Psoas muscle (tissue), 8 donors: Measurements from ENCODE around the gene ULK4. TPM values are rescaled to one million over a fixed set of nuclear protein-coding genes. Genes with fewer than 3 reads are reported as not detected.

Experiments used
- ATAC-seq, 4 donors: fragments of 200-7000 bp; cut with Tn5 transposase; one replicate each; pipeline ENCODE4 v1.9.1; 2020; ENCODE audit warnings: moderate library complexity in 3 of 4, mild to moderate bottlenecking in 2 of 4
- DNase-seq, 2 donors: peaks; one replicate each; pipeline ENCODE4 v3.0.0-alpha.2; 2020
- H3K27ac ChIP-seq: fragments of 200-600 bp; one replicate; pipeline ENCODE4 v1.8.0; 2022
- H3K27me3 ChIP-seq, 3 donors: fragments of 200-600 bp in 1 of 3; one replicate each; pipeline versions ENCODE4 v1.6.1 to v1.8.0; 2013 to 2022; ENCODE audit warnings: low read length in 2 of 3, mild to moderate bottlenecking in 2 of 3, moderate library complexity in 1 of 3; ENCODE audit not compliant: insufficient read depth in 3 of 3
- H3K36me3 ChIP-seq, 2 donors: fragments of 200-600 bp in 1 of 2; one replicate each; pipeline versions ENCODE4 v1.6.1 to v1.8.0; 2013 to 2022; ENCODE audit warnings: low read depth in 1 of 2, mild to moderate bottlenecking in 1 of 2, moderate library complexity in 1 of 2; ENCODE audit not compliant: insufficient read depth in 1 of 2
- H3K4me1 ChIP-seq: fragments of 200-600 bp; one replicate; pipeline ENCODE4 v1.8.0; 2022
- H3K4me3 ChIP-seq: fragments of 200-600 bp; one replicate; pipeline ENCODE4 v1.8.0; 2022; ENCODE audit warnings: mild to moderate bottlenecking
- H3K9me3 ChIP-seq: fragments of 200-600 bp; one replicate; pipeline ENCODE4 v1.8.0; 2022
- WGBS, 3 donors: extraction: QIAGEN DNeasy Blood & Tissue Kit; methylation state at CpG; one replicate each; pipeline versions ENCODE4 v1.1.6 to v1.1.7; 2013; 5-methylcytosine and 5-hydroxymethylcytosine counted together
- intact Hi-C, 2 donors: fragments of 100-400 bp; cut with DNase I; formaldehyde crosslinking; loops; one replicate each; pipeline versions ENCODE4 v1.11.0 to v1.14.2; 2022
- polyA plus RNA-seq, 3 donors: library from polyadenylated mRNA; stranded (reverse); fragments of 200-250 nt; gene quantifications; one replicate each; pipeline ENCODE4 v1.2.3, GENCODE V29; 2013
- total RNA-seq, 4 donors: library from RNA; stranded (reverse); fragmentation: NEBNext Ultra II Directional in 2 of 4; extraction: Animal tissue kit (Norgen Biotek cat#: 25700) in 2 of 4; gene quantifications; one replicate each; pipeline versions ENCODE4 v1.2.1 to v1.2.4, GENCODE V29; 2021 to 2023
- TF ChIP-seq, protein P1 (sequence below): fragments of 200-600 bp; IDR thresholded peaks from one replicate; pipeline ENCODE4 v1.8.0; 2022; ENCODE audit warnings: antibody characterized with exemption
- donor health status: healthy with polysubstance abuse.
- donor health status: DM: no; HTN: no; CAD: no; lungs with moderate emphysema.
- donor health status: Bipolar disorder and iron deficiency.
- donor health status: healthy.
- donor health status: DM: yes; HTN: yes; CAD: no.
- donor health status: DM: no; HTN: no; CAD: no.
- donor health status: DM: no; HTN: no; CAD: no.
- donor health status: DM: yes; HTN: yes; CAD: no.

The ULK4 gene
- total and polyA plus RNA-seq, 7 donors: 0.61 to 3.2 (median 1.0) TPM

DNA sequence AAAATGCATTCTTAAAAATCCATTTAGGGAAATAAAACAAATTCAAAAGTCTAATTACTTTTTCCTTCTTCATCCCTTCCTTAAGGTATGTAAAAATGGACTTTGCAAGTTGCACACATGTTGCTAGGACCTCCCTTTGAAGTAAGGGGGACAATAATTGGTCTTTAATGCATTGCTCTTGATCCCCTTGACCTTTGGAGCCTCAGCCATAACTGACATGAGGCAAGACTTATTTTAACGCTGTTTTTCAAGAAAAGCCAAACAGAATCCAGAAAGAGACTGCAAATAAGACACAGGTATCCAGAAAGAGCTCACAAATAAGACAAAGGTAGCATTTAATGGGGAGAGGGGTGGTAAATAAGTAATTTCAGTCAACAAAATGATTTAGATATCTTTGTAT lies 301.4 kb downstream of the ULK4 start:
- Histone ChIP-seq H3K9me3 (peaks cover 4% of the 10 kb centered on the region), H3K36me3 (no peaks in the 10 kb centered on the region), H3K27me3 (no peaks in the 10 kb centered on the region), H3K4me1 (no peaks in the 10 kb centered on the region), H3K27ac (no peak overlapping the region), H3K4me3 (no peak overlapping the region)
- TF ChIP-seq, protein P1, sequence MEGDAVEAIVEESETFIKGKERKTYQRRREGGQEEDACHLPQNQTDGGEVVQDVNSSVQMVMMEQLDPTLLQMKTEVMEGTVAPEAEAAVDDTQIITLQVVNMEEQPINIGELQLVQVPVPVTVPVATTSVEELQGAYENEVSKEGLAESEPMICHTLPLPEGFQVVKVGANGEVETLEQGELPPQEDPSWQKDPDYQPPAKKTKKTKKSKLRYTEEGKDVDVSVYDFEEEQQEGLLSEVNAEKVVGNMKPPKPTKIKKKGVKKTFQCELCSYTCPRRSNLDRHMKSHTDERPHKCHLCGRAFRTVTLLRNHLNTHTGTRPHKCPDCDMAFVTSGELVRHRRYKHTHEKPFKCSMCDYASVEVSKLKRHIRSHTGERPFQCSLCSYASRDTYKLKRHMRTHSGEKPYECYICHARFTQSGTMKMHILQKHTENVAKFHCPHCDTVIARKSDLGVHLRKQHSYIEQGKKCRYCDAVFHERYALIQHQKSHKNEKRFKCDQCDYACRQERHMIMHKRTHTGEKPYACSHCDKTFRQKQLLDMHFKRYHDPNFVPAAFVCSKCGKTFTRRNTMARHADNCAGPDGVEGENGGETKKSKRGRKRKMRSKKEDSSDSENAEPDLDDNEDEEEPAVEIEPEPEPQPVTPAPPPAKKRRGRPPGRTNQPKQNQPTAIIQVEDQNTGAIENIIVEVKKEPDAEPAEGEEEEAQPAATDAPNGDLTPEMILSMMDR: no peak
- ATAC-seq (no peak), DNase-seq (no peak)
- 30 to 37% (median 31%) methylated on average over 1 of the region's 1 CpG for WGBS, 3 donors
- intact Hi-C loops: no loop called here

DNA sequence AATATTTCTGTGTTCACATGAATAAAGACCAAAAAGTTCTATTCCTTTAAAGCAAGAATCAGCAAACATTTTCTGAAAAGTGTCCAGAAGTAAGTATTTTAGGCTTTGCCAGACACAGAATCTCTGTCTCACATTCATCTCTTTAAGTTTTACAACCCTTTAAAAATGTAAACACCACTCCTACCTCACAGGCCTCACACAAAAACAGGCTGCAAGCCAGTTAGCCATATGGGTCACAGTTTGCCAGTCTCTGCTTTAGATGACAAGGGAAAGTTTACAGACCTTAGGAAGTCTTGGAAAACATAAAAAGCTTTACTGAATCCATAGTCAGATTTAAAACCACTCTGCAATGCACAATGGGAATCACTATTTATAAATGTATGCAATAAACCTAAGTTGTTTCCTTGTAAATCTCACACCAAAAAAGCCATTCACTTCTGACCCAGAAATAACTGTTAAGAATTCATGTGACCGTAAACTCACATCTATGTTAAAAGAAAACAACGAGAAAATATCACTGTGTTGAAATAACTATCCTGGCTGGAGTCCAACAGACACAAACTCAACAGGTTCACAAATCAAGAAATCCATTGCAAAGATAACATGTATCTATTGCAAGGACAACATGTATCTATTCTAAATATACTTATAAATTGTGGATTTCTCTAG lies 308.2 kb downstream of the ULK4 start:
- no peak overlapping the region for H3K27ac ChIP-seq
- H3K36me3 ChIP-seq: no peaks in the 10 kb centered on the region
- 51 to 57% (median 55%) methylated on average over 2 of the region's 2 CpGs for WGBS, 3 donors
- ATAC-seq (no peak), DNase-seq (no peak)
- no peak overlapping the region for H3K4me3 ChIP-seq
- intact Hi-C loops: no loop called here
- H3K27me3 ChIP-seq: no peaks in the 10 kb centered on the region
- H3K9me3 ChIP-seq: no peaks in the 10 kb centered on the region
- no peaks in the 10 kb centered on the region for H3K4me1 ChIP-seq
- TF ChIP-seq, protein P1: no peak

DNA sequence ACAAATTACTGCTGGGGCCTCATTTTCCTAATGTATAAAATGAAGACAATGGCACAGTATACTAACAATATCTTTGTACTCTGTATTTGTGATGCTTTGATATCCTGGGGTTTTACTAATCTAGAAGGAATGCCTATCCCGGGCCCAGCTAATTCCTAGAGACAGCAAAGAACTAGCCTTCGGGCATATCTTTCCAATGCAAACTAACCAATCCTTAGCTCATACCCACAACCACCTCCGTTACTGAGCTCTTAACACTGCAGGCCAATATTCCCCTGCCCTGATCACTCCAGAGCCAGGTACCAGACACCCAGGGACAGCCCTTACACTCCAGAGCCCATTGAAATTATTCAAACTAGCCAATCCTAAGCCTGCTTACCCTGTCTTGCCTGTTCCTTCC lies 309.0 kb downstream of the ULK4 start:
- no peak for ATAC-seq
- no peaks in the 10 kb centered on the region for H3K4me1 ChIP-seq
- no peaks in the 10 kb centered on the region for H3K9me3 ChIP-seq
- H3K27ac ChIP-seq: no peak overlapping the region
- intact Hi-C loops: no loop called here
- no peak overlapping the region for H3K4me3 ChIP-seq
- DNase-seq: no peak
- no peaks in the 10 kb centered on the region for H3K27me3 ChIP-seq
- no peaks in the 10 kb centered on the region for H3K36me3 ChIP-seq
- 90 to 93% (median 90%) methylated on average over 3 of the region's 3 CpGs for WGBS, 3 donors
- TF ChIP-seq, protein P1: no peak

- DNase-seq (no peak), ATAC-seq (no peak)
- Histone ChIP-seq H3K9me3 (no peaks in the 10 kb centered on the region), H3K4me1 (no peaks in the 10 kb centered on the region), H3K36me3 (no peaks in the 10 kb centered on the region), H3K4me3 (no peak overlapping the region), H3K27ac (no peak overlapping the region), H3K27me3 (no peaks in the 10 kb centered on the region)
- TF ChIP-seq, protein P1: no peak
- 59 to 85% (median 82%) methylated on average over 4 of the region's 4 CpGs for WGBS, 3 donors
- intact Hi-C loops: no loop called here
Measured at GRCh38 chr3:41652506-41652905, 309.4 kb downstream of the ULK4 start.

DNA sequence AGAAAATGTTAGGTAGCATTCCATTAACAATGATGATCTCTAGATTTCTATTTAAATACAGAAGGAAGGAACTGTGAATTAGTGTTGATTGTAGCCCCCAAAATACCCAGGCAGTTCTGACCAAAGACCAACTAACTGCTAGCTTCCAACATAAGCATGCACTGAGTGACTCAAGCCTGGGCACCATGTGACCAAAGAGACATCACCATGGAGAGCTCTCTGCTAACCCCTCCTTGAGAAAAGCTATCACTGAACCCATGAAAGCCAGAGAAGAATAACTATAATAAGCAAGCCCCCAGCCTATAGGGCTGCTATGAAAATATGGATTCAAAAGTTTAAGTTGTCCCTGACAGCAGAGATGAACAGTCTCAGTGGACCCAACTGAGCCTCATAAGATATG lies 310.2 kb downstream of the ULK4 start:
- TF ChIP-seq, protein P1: no peak
- H3K9me3 ChIP-seq: no peaks in the 10 kb centered on the region
- no peaks in the 10 kb centered on the region for H3K4me1 ChIP-seq
- intact Hi-C loops: no loop called here
- H3K27ac ChIP-seq: no peak overlapping the region
- H3K4me3 ChIP-seq: no peak overlapping the region
- H3K27me3 ChIP-seq: no peaks in the 10 kb centered on the region
- DNase-seq (no peak), ATAC-seq (no peak)
- H3K36me3 ChIP-seq: no peaks in the 10 kb centered on the region
